Fibroblast of skin of right biceps (primary cell): ENCODE data around the gene ZNF784.
"Not testable (repeated sequence)": the region's sequence is repeated elsewhere in the genome, so short reads cannot be mapped to it uniquely, and the experiment has no call there.

Source experiments
- DNase-seq: peaks from one replicate; pipeline ENCODE4 v3.0.0-alpha.2; 2013

ZNF784 gene

GRCh38 chr19:55602104-55603001 is 22.0 kb downstream of the ZNF784 start:
- no peak for DNase-seq

- DNase-seq: no peak
Observed at GRCh38 chr19:55601084-55601483, 23.3 kb downstream of the ZNF784 start.

- DNase-seq: no peak
Observed at GRCh38 chr19:55600662-55601028, 23.7 kb downstream of the ZNF784 start.

GRCh38 chr19:55599842-55600661 is 24.3 kb downstream of the ZNF784 start, which contains the start of gene ZNF524:
TSS of gene ZNF524 (plus strand) at chr19:55600288. CDS start at chr19:55602113, 1,825 bp downstream.
- DNase-seq: peak; percentile 88

GRCh38 chr19:55599468-55599841 is 24.9 kb downstream of the ZNF784 start, which contains the start of gene FIZ1:
TSS of gene FIZ1 (minus strand) at chr19:55599517. CDS start at chr19:55597865, 1,652 bp downstream.
- DNase-seq: peak; percentile 99

- peak; percentile 95 for DNase-seq
Observed at GRCh38 chr19:55598719-55599467, 25.5 kb downstream of the ZNF784 start.

- no peak for DNase-seq
Observed at GRCh38 chr19:55598034-55598433, 26.3 kb downstream of the ZNF784 start.

GRCh38 chr19:55597501-55597921 is 26.9 kb downstream of the ZNF784 start:
- DNase-seq: no peak

- DNase-seq: no peak
Observed at GRCh38 chr19:55596304-55596703, 28.1 kb downstream of the ZNF784 start.

GRCh38 chr19:55594996-55595545 is 29.3 kb downstream of the ZNF784 start:
- no peak for DNase-seq

- DNase-seq: no peak
Observed at GRCh38 chr19:55593096-55593772, 31.1 kb downstream of the ZNF784 start.

- no peak for DNase-seq
Observed at GRCh38 chr19:55592391-55593090, 31.8 kb downstream of the ZNF784 start.

- DNase-seq: no peak
Observed at GRCh38 chr19:55591555-55591954, 32.8 kb downstream of the ZNF784 start.

GRCh38 chr19:55590617-55591016 is 33.7 kb downstream of the ZNF784 start:
- no peak for DNase-seq

- no peak for DNase-seq
Observed at GRCh38 chr19:55590109-55590508, 34.3 kb downstream of the ZNF784 start.

- DNase-seq: no peak
Observed at GRCh38 chr19:55588738-55589137, 35.6 kb downstream of the ZNF784 start.

- peak; percentile 91 for DNase-seq
Observed at GRCh38 chr19:55586976-55587668, 37.2 kb downstream of the ZNF784 start.

GRCh38 chr19:55585658-55586339 is 38.6 kb downstream of the ZNF784 start:
- peak; percentile 85 for DNase-seq

GRCh38 chr19:55584871-55585270 is 39.5 kb downstream of the ZNF784 start:
- no peak for DNase-seq

GRCh38 chr19:55583897-55584296 is 40.5 kb downstream of the ZNF784 start:
- not testable (repeated sequence) for DNase-seq
